ENCODE results near the gene CETP.
"Not testable (repeated sequence)": the region's sequence is repeated elsewhere in the genome, so short reads cannot be mapped to it uniquely, and the experiment has no call there.

Gene CETP

DNA sequence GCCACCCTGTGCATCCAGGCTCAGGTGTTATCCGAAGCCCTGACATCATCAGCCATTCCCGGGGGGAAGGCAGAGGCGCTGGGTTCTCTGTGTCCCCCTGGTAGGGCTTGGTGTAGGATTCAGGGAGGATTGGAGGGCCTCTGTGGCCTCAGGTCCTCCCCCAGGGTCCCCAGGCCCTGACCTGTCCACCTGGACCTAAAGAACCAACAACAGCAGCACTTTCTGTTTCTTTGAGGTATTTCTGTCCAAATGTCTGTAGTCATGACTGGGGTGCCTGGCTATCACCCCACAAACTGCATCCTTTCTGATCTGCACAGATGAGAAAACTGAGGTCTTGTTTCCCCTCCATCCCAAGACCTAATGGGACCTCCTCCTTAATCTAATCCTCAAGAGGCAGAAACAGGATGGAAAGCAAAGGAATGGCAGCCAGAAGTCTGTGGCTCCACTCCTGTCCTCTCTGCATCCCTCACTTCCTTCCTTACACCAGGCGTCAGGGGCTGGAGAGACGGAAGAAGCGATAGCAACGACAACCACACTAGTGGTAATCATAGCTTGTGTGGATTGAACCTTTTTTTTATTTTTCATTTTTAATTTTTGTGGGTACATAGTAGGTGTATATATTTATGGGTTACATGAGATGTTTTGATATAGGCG lies 39.4 kb downstream of the CETP start:
- no peak overlapping the region for H3K9ac ChIP-seq (ENCODE audit: low read depth, low read length)
- H3K27ac ChIP-seq (ENCODE audit: low read length): no peak overlapping the region
- H3K9me3 ChIP-seq (ENCODE audit: insufficient read depth, low read length, severe bottlenecking): no peaks in the 10 kb centered on the region
- DNase-seq: no peak
- H3K36me3 ChIP-seq (ENCODE audit: insufficient read depth, low read length): no peaks in the 10 kb centered on the region
- TF ChIP-seq, protein P1, sequence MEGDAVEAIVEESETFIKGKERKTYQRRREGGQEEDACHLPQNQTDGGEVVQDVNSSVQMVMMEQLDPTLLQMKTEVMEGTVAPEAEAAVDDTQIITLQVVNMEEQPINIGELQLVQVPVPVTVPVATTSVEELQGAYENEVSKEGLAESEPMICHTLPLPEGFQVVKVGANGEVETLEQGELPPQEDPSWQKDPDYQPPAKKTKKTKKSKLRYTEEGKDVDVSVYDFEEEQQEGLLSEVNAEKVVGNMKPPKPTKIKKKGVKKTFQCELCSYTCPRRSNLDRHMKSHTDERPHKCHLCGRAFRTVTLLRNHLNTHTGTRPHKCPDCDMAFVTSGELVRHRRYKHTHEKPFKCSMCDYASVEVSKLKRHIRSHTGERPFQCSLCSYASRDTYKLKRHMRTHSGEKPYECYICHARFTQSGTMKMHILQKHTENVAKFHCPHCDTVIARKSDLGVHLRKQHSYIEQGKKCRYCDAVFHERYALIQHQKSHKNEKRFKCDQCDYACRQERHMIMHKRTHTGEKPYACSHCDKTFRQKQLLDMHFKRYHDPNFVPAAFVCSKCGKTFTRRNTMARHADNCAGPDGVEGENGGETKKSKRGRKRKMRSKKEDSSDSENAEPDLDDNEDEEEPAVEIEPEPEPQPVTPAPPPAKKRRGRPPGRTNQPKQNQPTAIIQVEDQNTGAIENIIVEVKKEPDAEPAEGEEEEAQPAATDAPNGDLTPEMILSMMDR (IDR thresholded peaks at IDR 0.05; ENCODE audit: borderline replicate concordance, extremely low read depth, low read length, poor library complexity, severe bottlenecking): no peak
- no peak for TF ChIP-seq EZH2 (IDR thresholded peaks at IDR 0.05; ENCODE audit: borderline replicate concordance, low read depth, low read length, severe bottlenecking)
- H3K27me3 ChIP-seq (ENCODE audit: insufficient read depth, low read length, poor library complexity): no peaks in the 10 kb centered on the region
- ATAC-seq (ENCODE audit: insufficient read depth, low read depth): no peak
- H3K4me1 ChIP-seq (ENCODE audit: insufficient read depth, low read length): no peaks in the 10 kb centered on the region
- H2AFZ ChIP-seq (ENCODE audit: low read depth, low read length): no peak overlapping the region
- H3K79me2 ChIP-seq (ENCODE audit: insufficient read depth, low read length): no peaks in the 10 kb centered on the region
- H3K4me2 ChIP-seq (ENCODE audit: insufficient read depth, low read length): no peak overlapping the region
- no peak overlapping the region for H3K4me3 ChIP-seq (ENCODE audit: low read depth in 1 of 2, low read length in 2 of 2)
- no peaks in the 10 kb centered on the region for H4K20me1 ChIP-seq (ENCODE audit: insufficient read depth, low read length)

DNA sequence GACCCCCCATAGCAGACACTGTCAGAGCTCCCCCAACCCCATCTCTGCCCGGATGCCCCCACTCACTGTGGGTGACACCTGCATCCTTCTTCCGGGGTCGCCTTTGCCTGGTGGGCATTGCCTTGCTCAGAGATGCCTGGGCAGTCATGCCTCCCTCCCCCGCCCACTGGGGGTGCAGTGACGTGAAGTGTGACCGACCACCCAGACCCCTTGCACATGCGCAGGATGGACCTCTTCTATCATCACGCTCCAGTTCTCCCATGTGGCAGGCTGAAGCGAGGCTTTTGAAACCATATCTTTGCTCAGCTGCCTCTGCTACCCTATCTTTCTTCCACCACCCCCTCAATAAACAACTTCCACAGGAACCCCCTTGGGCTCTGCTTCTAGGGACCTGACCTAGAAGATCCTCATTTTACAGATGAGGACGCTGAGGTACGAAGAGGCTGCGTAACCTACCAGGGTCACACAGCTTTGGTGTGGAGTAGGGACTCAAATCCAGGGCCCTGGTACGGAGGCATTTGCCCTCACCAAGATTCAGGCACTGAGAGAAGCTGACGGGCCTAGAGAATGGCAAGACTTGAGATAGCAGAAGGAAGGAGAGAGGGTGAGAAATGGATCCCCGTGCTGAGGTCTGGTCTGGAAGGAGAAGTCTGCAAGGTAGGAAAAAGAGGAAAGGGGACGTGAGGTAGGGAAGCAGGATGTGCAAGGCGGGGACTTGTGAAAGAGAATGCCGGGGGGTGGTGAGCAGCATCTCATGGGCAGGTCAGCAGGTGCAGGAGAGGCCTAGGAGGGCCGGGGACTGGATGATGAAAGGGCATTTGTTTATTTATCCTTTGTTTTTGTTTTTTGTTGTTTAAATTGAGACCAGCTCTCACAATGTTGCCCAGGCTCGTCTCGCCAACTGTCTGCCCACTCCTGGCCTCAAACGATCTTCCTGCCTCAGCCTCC lies 42.0 kb downstream of the CETP start:
- DNase-seq (no peak), ATAC-seq (ENCODE audit: insufficient read depth, low read depth) (no peak)
- Histone ChIP-seq H3K4me3 (ENCODE audit: low read depth in 1 of 2, low read length in 2 of 2) (no peak overlapping the region), H3K9ac (ENCODE audit: low read depth, low read length) (no peak overlapping the region), H3K36me3 (ENCODE audit: insufficient read depth, low read length) (no peaks in the 10 kb centered on the region), H3K27me3 (ENCODE audit: insufficient read depth, low read length, poor library complexity) (no peaks in the 10 kb centered on the region), H3K9me3 (ENCODE audit: insufficient read depth, low read length, severe bottlenecking) (no peaks in the 10 kb centered on the region), H2AFZ (ENCODE audit: low read depth, low read length) (no peak overlapping the region), H4K20me1 (ENCODE audit: insufficient read depth, low read length) (no peaks in the 10 kb centered on the region), H3K4me2 (ENCODE audit: insufficient read depth, low read length) (no peak overlapping the region), H3K27ac (ENCODE audit: low read length) (no peak overlapping the region), H3K79me2 (ENCODE audit: insufficient read depth, low read length) (no peaks in the 10 kb centered on the region), H3K4me1 (ENCODE audit: insufficient read depth, low read length) (no peaks in the 10 kb centered on the region)
- TF ChIP-seq, protein P1 (IDR thresholded peaks at IDR 0.05; ENCODE audit: borderline replicate concordance, extremely low read depth, low read length, poor library complexity, severe bottlenecking): no peak
- TF ChIP-seq EZH2 (IDR thresholded peaks at IDR 0.05; ENCODE audit: borderline replicate concordance, low read depth, low read length, severe bottlenecking): no peak

DNA sequence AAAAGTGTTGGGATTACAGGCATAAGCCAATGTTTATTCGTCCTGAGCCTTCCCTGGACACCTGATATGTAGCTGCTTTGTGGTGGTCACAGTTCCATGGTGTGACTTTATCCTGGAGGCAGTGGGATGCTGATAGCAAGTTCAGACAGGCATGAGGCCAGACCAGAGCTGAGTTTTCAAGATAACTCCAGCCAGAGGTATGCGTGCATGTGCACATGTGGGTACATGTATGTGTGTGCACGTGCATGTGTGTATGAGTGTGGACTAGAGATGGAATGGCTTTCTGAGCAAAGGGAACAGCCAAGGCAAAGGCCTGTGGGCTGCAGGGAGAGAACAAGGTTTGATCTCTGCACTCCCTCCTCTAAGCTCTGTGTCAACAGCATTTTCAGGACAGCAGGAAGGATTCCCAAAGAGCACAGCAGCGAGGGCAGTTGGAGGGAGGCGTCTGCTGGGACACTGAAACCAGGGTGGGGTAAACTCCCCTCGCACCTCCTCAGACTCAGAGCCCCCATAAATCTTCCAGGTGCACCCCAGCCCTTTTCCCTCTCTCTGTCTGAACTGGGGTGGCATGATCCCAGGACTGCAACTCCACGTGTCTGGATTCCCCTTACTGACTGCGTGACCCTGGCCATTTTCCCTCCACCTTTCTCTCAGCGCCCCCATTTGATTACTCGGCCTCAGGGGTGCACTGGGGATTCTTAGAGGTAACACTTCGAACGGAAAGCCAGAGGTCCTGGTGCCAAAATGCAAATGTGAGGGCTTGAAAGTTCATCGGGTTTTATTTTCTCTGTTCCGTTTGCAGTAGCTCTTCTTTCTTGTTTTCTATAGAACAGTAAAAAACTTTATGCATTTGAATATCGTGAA lies 42.9 kb downstream of the CETP start:
- H3K27ac ChIP-seq (ENCODE audit: low read length): no peak overlapping the region
- H3K27me3 ChIP-seq (ENCODE audit: insufficient read depth, low read length, poor library complexity): no peaks in the 10 kb centered on the region
- H3K79me2 ChIP-seq (ENCODE audit: insufficient read depth, low read length): no peaks in the 10 kb centered on the region
- DNase-seq (no peak), ATAC-seq (ENCODE audit: insufficient read depth, low read depth) (no peak)
- no peaks in the 10 kb centered on the region for H3K9me3 ChIP-seq (ENCODE audit: insufficient read depth, low read length, severe bottlenecking)
- no peak overlapping the region for H3K4me2 ChIP-seq (ENCODE audit: insufficient read depth, low read length)
- no peak overlapping the region for H3K4me3 ChIP-seq (ENCODE audit: low read depth in 1 of 2, low read length in 2 of 2)
- no peaks in the 10 kb centered on the region for H3K36me3 ChIP-seq (ENCODE audit: insufficient read depth, low read length)
- no peak overlapping the region for H3K9ac ChIP-seq (ENCODE audit: low read depth, low read length)
- TF ChIP-seq EZH2 (IDR thresholded peaks at IDR 0.05; ENCODE audit: borderline replicate concordance, low read depth, low read length, severe bottlenecking): no peak
- TF ChIP-seq, protein P1 (IDR thresholded peaks at IDR 0.05; ENCODE audit: borderline replicate concordance, extremely low read depth, low read length, poor library complexity, severe bottlenecking): no peak
- H3K4me1 ChIP-seq (ENCODE audit: insufficient read depth, low read length): no peaks in the 10 kb centered on the region
- H4K20me1 ChIP-seq (ENCODE audit: insufficient read depth, low read length): no peaks in the 10 kb centered on the region
- H2AFZ ChIP-seq (ENCODE audit: low read depth, low read length): no peak overlapping the region

DNA sequence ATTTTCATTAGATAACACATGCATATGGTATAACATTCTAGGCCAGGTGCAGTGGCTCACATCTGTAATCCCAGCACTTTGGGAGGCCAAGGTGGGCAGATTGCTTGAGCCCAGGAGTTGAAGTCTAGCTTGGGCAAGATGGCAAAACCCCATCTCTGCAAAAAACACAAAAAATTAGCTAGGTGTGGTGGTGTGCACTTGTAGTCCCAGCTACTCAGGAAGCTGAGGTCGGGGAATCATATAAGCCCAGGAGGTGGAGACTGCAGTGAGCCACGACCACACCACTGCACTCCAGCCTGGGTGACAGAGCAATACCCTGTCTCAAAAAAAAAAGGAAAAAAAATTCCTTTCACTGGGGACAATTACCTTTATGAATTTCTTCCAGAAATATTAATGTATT lies 43.8 kb downstream of the CETP start:
- not testable (repeated sequence) for H3K9me3 ChIP-seq (ENCODE audit: insufficient read depth, low read length, severe bottlenecking); DNase-seq; H4K20me1 ChIP-seq (ENCODE audit: insufficient read depth, low read length); H3K79me2 ChIP-seq (ENCODE audit: insufficient read depth, low read length); H3K4me3 ChIP-seq (ENCODE audit: low read depth in 1 of 2, low read length in 2 of 2); H3K4me2 ChIP-seq (ENCODE audit: insufficient read depth, low read length); H3K36me3 ChIP-seq (ENCODE audit: insufficient read depth, low read length); H3K9ac ChIP-seq (ENCODE audit: low read depth, low read length); H3K27ac ChIP-seq (ENCODE audit: low read length); H3K27me3 ChIP-seq (ENCODE audit: insufficient read depth, low read length, poor library complexity); H3K4me1 ChIP-seq (ENCODE audit: insufficient read depth, low read length); H2AFZ ChIP-seq (ENCODE audit: low read depth, low read length)
- ATAC-seq (ENCODE audit: insufficient read depth, low read depth): peak; percentile 53; the same call in 1 of the 3 replicates
